Liver (tissue), 3 donors: Measurements from ENCODE around the gene NAMPT.

Experiments used
- ATF3 ChIP-seq: IDR thresholded peaks from 2 replicates; pipeline ENCODE4 v1.6.1; 2016; ENCODE audit warnings: antibody characterized with exemption
- CTCF ChIP-seq: fragments of 150-350 bp; IDR thresholded peaks from 2 replicates; pipeline ENCODE4 v1.5.1; 2017; ENCODE audit warnings: improper control_type of control experiment, low read depth, low read length; ENCODE audit not compliant: missing input control
- FOXA2 ChIP-seq: IDR thresholded peaks from 2 replicates; pipeline ENCODE4 v1.6.1; 2016; ENCODE audit warnings: antibody characterized with exemption
- HNF4A ChIP-seq, 2 donors: conservative IDR thresholded peaks; 2 replicates each; pipeline ENCODE4 v1.6.1; 2016; ENCODE audit warnings: antibody characterized with exemption in 2 of 2, mild to moderate bottlenecking in 2 of 2
- JUND ChIP-seq, 2 donors: IDR thresholded peaks; 2 replicates each; pipeline ENCODE4 v1.6.1; 2016; ENCODE audit warnings: antibody characterized with exemption in 2 of 2
- NR2F2 ChIP-seq: IDR thresholded peaks from 2 replicates; pipeline ENCODE4 v1.6.1; 2016; ENCODE audit warnings: antibody characterized with exemption
- TAF1 ChIP-seq: conservative IDR thresholded peaks from 2 replicates; pipeline ENCODE4 v1.6.1; 2016; ENCODE audit warnings: antibody characterized with exemption, mild to moderate bottlenecking
- TF ChIP-seq, protein P1 (sequence below): IDR thresholded peaks from 2 replicates; pipeline ENCODE4 v1.6.1; 2016; ENCODE audit warnings: antibody characterized with exemption
- TF ChIP-seq, protein P2 (sequence below): IDR thresholded peaks from 2 replicates; pipeline ENCODE4 v1.6.1; 2016; ENCODE audit warnings: antibody characterized with exemption, mild to moderate bottlenecking
- donor health status: healthy.
- donor health status: healthy.

GRCh38 chr7:106254525-106255116 lies 30.2 kb downstream of the NAMPT start:
- no peak for TF ChIP-seq ATF3
- TF ChIP-seq, protein P1, sequence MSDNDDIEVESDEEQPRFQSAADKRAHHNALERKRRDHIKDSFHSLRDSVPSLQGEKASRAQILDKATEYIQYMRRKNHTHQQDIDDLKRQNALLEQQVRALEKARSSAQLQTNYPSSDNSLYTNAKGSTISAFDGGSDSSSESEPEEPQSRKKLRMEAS, result no peak
- no peak for TF ChIP-seq JUND (IDR thresholded peaks at IDR 0.05)
- no peak for TF ChIP-seq CTCF
- TF ChIP-seq HNF4A (conservative IDR thresholded peaks at IDR 0.05), result no peak
- TF ChIP-seq, protein P2, sequence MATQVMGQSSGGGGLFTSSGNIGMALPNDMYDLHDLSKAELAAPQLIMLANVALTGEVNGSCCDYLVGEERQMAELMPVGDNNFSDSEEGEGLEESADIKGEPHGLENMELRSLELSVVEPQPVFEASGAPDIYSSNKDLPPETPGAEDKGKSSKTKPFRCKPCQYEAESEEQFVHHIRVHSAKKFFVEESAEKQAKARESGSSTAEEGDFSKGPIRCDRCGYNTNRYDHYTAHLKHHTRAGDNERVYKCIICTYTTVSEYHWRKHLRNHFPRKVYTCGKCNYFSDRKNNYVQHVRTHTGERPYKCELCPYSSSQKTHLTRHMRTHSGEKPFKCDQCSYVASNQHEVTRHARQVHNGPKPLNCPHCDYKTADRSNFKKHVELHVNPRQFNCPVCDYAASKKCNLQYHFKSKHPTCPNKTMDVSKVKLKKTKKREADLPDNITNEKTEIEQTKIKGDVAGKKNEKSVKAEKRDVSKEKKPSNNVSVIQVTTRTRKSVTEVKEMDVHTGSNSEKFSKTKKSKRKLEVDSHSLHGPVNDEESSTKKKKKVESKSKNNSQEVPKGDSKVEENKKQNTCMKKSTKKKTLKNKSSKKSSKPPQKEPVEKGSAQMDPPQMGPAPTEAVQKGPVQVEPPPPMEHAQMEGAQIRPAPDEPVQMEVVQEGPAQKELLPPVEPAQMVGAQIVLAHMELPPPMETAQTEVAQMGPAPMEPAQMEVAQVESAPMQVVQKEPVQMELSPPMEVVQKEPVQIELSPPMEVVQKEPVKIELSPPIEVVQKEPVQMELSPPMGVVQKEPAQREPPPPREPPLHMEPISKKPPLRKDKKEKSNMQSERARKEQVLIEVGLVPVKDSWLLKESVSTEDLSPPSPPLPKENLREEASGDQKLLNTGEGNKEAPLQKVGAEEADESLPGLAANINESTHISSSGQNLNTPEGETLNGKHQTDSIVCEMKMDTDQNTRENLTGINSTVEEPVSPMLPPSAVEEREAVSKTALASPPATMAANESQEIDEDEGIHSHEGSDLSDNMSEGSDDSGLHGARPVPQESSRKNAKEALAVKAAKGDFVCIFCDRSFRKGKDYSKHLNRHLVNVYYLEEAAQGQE, result no peak
- no peak for TF ChIP-seq TAF1
- TF ChIP-seq NR2F2, result no peak
- TF ChIP-seq FOXA2, result no peak
